T-helper 22 cell (primary cell): Measurements from ENCODE around the gene TIMP2.
"Not testable (repeated sequence)": the region's sequence is repeated elsewhere in the genome, so short reads cannot be mapped to it uniquely, and the experiment has no call there.

Source experiments
- DNase-seq: peaks from one replicate; pipeline ENCODE4 v3.0.0-alpha.2; 2020; ENCODE audit warnings: low read depth

The TIMP2 gene

DNA sequence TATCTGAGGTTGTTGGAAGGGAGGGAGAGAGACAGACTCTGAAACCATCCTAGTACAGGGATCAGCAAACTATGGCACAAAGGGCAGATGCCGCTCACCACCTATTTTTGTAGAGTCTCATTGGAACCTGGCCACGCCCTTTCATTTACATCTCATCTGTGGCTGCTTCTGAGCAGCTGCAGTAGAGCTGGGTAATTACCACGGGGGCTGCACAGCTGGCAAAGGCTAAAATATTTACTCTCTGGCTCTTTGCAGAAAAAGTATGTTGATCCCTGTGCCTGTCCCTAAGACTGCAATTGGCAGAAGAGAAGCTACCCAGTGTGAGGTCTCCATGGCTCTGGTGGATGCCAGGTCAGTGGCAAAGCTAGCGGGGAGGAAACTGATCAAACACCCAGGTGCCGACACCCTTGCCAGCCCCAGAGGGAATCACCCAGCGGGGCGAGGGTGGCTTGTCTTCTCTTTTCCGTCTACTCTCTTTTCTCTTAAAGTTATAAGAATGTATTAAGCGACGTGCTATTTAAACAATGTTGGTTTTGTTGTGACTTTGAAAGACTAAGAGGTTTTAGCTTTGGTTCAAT, 36.2 kb downstream of the TIMP2 start:
- DNase-seq, result no peak

GRCh38 chr17:78886954-78887353, 38.2 kb downstream of the TIMP2 start:
- no peak for DNase-seq

DNA sequence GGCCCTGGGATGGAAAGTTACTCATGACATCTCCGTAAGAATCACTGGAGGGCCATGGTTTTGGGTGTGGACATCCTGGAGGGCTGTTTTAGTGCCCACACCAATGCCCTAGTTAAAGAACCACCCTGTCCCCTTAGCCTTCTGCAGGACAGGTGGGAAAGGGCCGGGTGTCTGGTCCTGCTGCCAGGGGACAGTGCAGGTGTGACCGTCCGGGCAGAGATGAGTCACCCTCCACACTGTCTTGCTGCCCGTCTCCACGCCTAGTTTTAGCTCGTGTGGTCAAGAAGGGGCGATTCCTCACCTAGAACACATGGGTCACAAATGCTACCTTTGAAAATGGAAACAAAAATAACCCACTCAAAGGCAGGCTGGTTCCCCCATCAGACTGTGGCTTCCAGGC, 39.2 kb downstream of the TIMP2 start:
- no peak for DNase-seq

GRCh38 chr17:78884876-78885667, 40.1 kb downstream of the TIMP2 start:
- DNase-seq, result no peak

DNA sequence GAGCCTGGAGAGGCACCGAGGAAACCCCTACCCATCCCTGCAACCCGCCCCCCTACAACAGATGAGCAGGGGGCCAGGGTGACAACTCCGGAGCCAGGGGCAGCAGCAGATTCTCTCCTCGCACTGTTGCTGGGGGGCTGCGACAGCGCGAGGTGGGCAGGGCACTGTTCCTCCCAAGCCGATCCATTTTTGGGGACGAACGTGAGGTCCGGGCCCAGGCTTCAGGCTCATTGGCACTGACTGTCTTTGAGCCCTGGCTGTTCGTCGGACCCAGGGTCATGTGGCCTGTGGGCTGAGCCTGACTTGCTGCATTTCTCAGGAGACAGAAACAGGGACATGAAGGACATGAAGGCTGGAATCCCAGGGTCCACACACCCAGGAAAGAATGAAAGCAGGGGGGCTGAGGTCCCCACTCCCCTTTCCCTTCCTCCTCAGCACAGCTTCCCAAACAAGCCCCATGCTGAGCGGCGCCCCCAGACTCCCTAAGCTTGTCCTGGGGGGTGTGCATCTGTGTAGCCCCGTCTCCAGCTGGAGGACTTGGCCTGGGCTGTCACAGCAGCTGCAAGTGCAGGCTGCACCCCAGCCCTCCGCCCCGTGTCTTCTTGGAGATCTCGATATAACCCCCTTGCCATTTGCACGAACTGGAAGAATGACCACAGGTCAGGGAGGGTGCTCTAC, 40.9 kb downstream of the TIMP2 start:
- no peak for DNase-seq

- no peak for DNase-seq
Observed at GRCh38 chr17:78883533-78884131, 41.6 kb downstream of the TIMP2 start.

DNA sequence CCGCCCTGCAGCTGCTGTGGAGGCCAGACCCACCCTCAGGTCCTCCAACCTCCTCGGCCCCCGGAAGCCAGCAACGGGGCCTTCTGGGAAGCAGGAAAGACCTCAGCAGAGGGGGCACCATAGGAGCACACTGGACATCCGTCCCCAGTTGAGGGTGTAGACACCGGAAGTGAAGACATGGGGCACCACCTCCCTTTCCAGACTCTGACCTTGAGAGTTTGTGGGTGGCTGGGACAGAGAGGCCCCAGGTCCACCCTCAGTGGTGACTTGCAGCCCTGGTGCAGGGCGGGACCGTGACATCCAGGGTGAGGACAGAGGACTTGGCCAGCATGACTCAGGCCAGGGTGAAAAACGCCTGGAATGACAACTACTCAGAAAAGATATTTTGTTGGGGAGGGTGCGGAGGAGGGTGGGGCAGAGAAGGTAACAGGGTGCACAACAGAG, 42.1 kb downstream of the TIMP2 start:
- no peak for DNase-seq

DNA sequence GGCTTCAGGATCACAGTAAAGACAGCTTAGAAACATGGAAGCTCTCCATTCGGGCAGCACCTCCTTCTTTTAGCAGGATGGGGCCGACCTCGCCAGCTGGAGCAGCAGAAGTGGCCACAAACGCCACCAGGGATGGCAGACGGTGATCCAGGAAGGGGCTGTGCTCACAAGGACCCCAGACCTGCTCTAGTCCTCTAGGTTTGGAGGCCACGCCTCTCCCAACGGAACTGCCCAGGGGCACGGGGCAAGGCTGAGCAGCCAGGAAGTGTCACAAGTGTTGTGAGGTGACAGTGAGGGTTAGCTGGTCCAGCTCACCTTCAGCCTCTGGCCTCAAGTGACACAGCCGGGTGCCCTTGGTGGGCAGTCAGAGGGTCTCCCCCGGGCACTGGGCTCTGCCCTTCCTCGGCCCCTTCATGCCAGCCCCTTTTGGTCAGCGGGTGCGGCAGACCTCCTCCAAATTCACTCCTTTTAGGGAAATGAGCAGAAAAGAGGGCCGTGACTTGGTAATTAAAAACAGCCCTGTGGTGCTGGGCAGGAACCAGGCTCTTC, 42.6 kb downstream of the TIMP2 start:
- DNase-seq, result no peak

- DNase-seq, result no peak
Observed at GRCh38 chr17:78879635-78880186, 45.5 kb downstream of the TIMP2 start.

GRCh38 chr17:78878871-78879527, 46.2 kb downstream of the TIMP2 start:
- DNase-seq, result no peak

DNA sequence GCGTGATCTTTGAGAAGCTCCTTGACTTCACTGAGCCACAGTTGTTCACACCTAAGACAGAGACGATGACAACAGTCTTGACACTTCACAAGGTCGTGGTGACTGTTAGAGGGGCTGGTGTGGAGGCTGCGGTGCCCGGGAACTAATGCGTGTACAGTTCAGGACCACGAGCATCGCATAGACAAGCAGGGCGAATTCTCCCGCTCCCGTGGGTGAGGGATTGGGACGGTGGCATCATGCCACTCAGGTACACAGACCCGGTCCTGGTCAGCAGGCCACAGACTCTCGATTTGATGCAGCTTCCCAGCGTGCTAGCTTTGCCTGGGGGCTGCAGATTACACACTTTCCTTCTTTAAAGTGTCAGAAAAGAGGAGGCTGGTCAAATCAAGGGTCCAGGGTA, 46.9 kb downstream of the TIMP2 start:
- DNase-seq, result no peak

GRCh38 chr17:78876954-78877517, 48.2 kb downstream of the TIMP2 start:
- DNase-seq, result not testable (repeated sequence)

DNA sequence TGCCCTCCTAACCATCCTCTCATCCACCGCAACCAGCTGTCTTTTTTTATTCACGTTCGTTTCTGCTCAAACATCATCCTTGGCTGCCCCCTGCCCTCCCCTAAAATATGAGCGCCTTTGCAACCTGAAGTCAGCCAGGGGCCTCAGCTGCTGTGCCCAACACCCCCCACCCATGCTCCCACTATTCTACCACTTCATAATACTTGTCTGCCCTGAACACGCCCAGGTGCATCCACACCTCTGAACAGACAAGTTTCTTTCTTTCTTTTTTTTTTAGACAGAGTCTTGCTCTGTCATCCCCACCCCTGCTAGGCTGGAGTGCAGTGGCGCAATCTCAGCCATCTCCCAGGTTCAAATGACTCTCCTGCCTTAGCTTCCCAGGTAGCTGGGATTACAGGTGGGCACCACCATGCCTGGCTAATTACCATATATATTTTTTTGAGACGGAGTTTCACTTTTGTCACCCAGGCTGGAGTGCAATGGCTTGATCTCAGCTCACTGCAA, 49.0 kb downstream of the TIMP2 start:
- no peak for DNase-seq

- no peak for DNase-seq
Observed at GRCh38 chr17:78875363-78876093, 49.7 kb downstream of the TIMP2 start.

- no peak for DNase-seq
Observed at GRCh38 chr17:78873519-78874340, 51.5 kb downstream of the TIMP2 start.

GRCh38 chr17:78872486-78872885, 52.7 kb downstream of the TIMP2 start:
- no peak for DNase-seq

DNA sequence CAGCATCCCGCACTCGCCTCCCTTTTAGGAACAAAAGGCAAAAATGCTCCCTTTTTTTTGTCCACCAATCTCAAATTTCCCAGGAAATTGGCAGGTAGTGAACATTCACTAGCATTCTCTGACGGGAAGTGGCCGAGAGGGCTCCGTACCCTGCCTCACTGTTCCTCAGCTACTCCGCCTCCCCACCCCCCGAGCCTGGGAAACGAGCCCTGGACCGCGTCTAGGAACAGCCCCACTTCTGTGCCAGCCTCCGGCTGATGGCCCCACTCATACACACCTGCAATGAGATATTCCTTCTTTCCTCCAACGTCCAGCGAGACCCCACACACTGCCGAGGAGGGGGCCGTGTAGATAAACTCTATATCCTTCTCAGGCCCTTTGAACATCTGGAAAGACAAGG, 54.6 kb downstream of the TIMP2 start:
- DNase-seq, result no peak

DNA sequence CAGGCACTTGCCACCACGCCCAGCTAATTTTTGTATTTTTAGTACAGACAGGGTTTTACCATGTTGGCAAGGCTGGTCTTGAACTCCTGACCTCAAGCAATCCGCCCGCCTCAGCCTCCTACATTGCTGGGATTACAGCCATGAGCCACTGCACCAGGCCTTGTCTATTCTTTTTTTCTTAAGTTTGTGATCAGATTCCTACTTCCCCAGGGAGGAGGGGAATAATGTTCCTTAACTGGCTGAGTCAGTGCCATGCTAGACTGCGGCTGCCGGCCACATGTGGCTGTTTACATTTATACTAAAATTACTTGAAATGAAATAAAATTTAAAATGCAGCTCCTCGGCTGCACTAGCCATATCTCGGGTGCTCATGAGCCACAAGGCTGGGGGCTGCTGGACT, 56.8 kb downstream of the TIMP2 start:
- DNase-seq, result no peak

- not testable (repeated sequence) for DNase-seq
Observed at GRCh38 chr17:78867046-78867445, 58.1 kb downstream of the TIMP2 start.
